Right atrium auricular region (tissue), 2 donors: ENCODE results near the gene SLX9. TPM values are rescaled to one million over a fixed set of nuclear protein-coding genes. Genes with fewer than 3 reads are reported as not detected.

Experiments used
- DNase-seq: peaks from one replicate; pipeline ENCODE4 v3.0.0-alpha.2; 2019; ENCODE audit warnings: low spot score
- H3K27ac ChIP-seq, 2 donors: fragments of 200-600 bp; sonication (generic); 1 replicate in 1 of 2; 2 replicates in 1 of 2; pipeline ENCODE4 v1.5.1; 2016 to 2019
- H3K27me3 ChIP-seq, 2 donors: fragments of 200-600 bp; sonication (generic); one replicate each; pipeline versions ENCODE4 v1.5.1 to v1.6.0; 2017 to 2019
- H3K36me3 ChIP-seq: fragments of 200-600 bp; sonication (generic); one replicate; pipeline ENCODE4 v1.5.1; 2016
- H3K4me1 ChIP-seq, 2 donors: fragments of 200-600 bp; sonication (generic); one replicate each; pipeline versions ENCODE4 v1.5.1 to v1.6.0; 2017 to 2019
- H3K4me3 ChIP-seq, 2 donors: fragments of 200-600 bp; sonication (generic); 1 replicate in 1 of 2; 2 replicates in 1 of 2; pipeline ENCODE4 v1.5.1; 2017 to 2019; ENCODE audit warnings: mild to moderate bottlenecking in 1 of 2, moderate library complexity in 1 of 2
- H3K9me3 ChIP-seq, 2 donors: fragments of 200-600 bp; sonication (generic); one replicate each; pipeline ENCODE4 v1.5.1; 2019
- CTCF ChIP-seq, 2 donors: fragments of 200-600 bp; sonication (generic); IDR thresholded peaks; one replicate each; pipeline ENCODE4 v1.5.1; 2019; ENCODE audit warnings: antibody characterized with exemption in 2 of 2
- total RNA-seq, 2 donors: library from RNA; depleted of rRNA; stranded (reverse); fragments of >200 nt; gene quantifications; one replicate each; pipeline ENCODE4 v1.1.0, GENCODE V29; 2016

SLX9 gene
- total RNA-seq, 2 donors from 2014 or later = 15.9 to 18.8 TPM

DNA sequence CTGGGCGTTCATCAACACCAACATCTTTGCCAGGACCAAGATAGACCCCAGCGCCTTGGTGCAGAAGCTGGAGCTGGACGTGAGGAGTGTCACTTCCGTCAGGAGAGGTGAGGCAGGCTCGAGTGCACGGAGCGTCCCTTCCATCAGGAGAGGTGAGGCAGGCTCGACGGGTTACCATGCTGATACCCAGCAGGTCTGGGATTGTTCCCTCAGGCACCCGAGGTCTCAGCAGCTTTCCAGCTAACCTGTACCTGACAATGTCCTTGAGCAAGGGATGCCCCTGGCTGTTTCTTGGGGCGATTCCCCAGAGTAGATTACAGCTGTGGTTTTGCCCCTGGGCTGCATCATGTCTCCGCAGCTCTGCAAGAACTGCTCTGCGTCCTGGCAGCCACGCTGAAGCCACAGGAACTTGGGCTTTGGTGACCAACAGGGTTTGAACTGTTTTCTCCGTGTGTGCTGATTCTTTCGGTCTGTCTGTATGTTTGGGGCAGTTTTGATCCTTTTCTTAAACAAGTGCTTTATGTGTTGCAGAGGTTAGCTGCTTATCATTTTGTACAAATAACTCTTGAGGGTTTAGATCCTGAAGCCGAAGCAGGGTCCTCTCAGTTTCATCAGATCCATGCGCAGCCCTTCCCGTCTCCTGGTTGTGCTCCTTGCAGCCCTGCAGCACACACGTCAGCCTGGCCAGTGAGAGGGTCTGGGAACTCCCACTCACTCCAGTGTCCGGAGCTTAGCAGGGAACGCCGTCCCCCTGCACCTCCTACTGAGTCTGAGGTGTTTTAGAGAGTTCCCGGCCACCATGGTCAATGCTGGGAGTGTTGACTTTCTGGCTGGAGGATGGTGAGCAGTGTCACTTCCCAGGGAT lies 4.1 kb downstream of the SLX9 start:
- TF ChIP-seq CTCF (IDR thresholded peaks at IDR 0.05) = no peak
- H3K36me3 ChIP-seq = peaks cover 17% of the 10 kb centered on the region
- no peak overlapping the region for H3K27ac ChIP-seq
- no peaks in the 10 kb centered on the region for H3K9me3 ChIP-seq
- DNase-seq = no peak
- H3K4me3 ChIP-seq = no peak overlapping the region
- H3K27me3 ChIP-seq = no peaks in the 10 kb centered on the region
- H3K4me1 ChIP-seq = peaks cover 0 to 49% of the 10 kb centered on the region in 2 donors

DNA sequence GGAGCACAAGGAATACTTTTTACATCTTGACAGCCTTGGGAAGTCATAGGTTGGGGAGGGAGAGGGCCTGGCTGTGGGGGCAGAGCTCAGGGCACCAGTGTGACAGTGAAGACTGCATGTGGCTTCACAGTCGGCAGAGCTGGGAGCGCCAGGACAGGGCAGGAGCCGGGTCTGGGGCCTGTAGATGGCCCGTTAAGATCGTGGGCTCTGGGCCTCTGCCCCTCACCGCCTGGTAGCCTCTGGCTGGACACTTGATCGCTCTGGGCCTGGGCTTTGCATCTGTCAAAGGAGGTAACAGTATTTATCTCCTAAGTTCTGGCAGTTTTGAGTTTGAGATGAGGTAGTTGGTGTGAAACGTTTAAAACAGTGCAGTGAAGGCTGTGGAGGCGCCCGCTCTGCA lies 4.8 kb downstream of the SLX9 start:
- H3K9me3 ChIP-seq = no peaks in the 10 kb centered on the region
- H3K4me3 ChIP-seq = no peak overlapping the region
- DNase-seq = no peak
- peaks cover 0 to 50% of the 10 kb centered on the region in 2 donors for H3K4me1 ChIP-seq
- H3K36me3 ChIP-seq = peaks cover 17% of the 10 kb centered on the region
- H3K27ac ChIP-seq = no peak overlapping the region
- no peaks in the 10 kb centered on the region for H3K27me3 ChIP-seq
- no peak for TF ChIP-seq CTCF (IDR thresholded peaks at IDR 0.05)

GRCh38 chr21:44946254-44947041 lies 6.6 kb downstream of the SLX9 start:
- no peak for DNase-seq
- Histone ChIP-seq H3K27me3 (no peaks in the 10 kb centered on the region), H3K27ac (peak overlapping the region in 1 of 2 donors; percentile 75)

DNA sequence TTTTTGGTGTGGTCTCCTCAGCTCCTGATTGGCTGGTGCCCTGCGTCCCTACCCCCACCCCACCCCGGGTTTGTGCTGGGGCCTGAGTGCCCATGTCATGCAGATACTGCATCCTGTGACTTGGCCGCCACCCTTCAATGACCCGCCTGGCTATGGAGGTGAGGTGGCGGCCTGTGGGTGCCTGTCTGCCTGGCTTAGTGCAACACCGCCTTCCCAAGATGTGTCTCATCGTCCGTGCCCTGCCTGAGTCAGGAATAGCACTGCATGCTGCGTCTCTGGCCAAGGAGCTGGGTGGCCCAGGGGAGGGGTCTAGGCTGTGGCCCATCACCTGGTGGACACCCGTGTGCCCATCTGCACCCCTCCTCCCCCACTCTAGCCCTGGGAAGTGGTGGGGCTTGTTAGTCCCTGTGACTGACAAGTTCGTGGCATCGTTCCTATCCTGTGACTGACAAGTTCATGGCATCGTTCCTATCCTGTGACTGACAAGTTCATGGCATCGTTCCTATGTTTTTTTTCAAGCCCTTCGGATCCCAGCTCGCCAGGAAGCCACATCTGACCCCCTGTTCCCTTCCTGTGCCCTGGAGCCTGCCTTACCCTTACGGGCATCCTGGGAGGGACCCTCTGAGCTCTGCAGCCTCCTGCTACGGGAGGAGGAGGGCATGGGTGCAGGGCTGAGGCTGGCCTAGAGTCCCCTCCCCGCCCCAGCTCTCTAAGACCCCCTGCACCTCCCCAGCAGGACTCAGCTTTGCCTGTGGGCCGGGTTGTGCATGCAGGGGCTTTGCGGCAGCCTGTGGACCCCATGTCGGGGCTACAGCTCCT lies 7.5 kb downstream of the SLX9 start:
- H3K27ac ChIP-seq = peak overlapping the region; percentile 40 to 75
- H3K36me3 ChIP-seq = peaks cover 17% of the 10 kb centered on the region
- no peak for TF ChIP-seq CTCF (IDR thresholded peaks at IDR 0.05)
- H3K4me1 ChIP-seq = peaks cover 0 to 47% of the 10 kb centered on the region in 2 donors
- no peak overlapping the region for H3K4me3 ChIP-seq
- no peaks in the 10 kb centered on the region for H3K27me3 ChIP-seq
- H3K9me3 ChIP-seq = no peaks in the 10 kb centered on the region
- DNase-seq = no peak

More at GRCh38 chr21:44946254-44947041, 6.6 kb downstream of the SLX9 start:
- Histone ChIP-seq H3K36me3 (peaks cover 17% of the 10 kb centered on the region), H3K4me1 (peaks cover 0 to 52% of the 10 kb centered on the region in 2 donors), H3K9me3 (no peaks in the 10 kb centered on the region), H3K4me3 (no peak overlapping the region)
- TF ChIP-seq CTCF (IDR thresholded peaks at IDR 0.05) = no peak

DNA sequence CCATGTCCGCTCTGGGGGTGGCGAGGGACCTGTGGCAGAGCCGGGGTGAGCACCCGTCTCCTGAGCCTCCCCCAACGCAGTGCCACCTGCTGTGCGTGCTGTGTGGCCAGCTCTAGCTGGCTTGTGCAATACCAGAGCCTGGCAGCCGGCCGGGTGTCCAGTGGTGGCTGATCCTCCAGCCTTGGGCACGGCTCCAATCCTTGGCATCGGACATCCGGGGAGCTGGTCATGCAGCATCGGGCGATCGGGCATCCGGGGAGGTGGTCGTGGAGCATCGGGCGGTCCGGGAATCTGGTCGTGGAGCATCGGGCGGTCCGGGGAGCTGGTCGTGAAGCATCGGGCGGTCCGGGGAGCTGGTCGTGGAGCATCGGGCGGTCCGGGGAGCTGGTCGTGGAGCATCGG lies 8.1 kb downstream of the SLX9 start:
- Histone ChIP-seq H3K27me3 (no peaks in the 10 kb centered on the region), H3K4me1 (peaks cover 0 to 51% of the 10 kb centered on the region in 2 donors), H3K4me3 (no peak overlapping the region), H3K27ac (peak overlapping the region in 1 of 2 donors; percentile 75), H3K9me3 (no peaks in the 10 kb centered on the region), H3K36me3 (peaks cover 17% of the 10 kb centered on the region)
- no peak for DNase-seq
- TF ChIP-seq CTCF (IDR thresholded peaks at IDR 0.05) = no peak
